HepG2 (cell line): ENCODE measurements around the gene KATNAL1. TPM values are rescaled to one million over a fixed set of nuclear protein-coding genes. Genes with fewer than 3 reads are reported as not detected.

Experiments used
- ATAC-seq: fragments of 200-7000 bp; cut with Tn5 transposase; 3 replicates; pipeline ENCODE4 v1.9.1; 2020; ENCODE audit warnings: mild to moderate bottlenecking, moderate library complexity
- BruUV-seq: library from RNA; stranded (reverse); fragments of 400-500 nt; replicated peaks from 2 replicates; lab custom pipeline; 2021; lab: Mats Ljungman, UMichigan
- CTCF ChIA-PET: fragments of 300-600 bp; formaldehyde crosslinking; extraction: SDS; loops from one replicate; lab custom pipeline; 2021; ENCODE audit warnings: low total read pairs, inconsistent platforms, low intra/inter-chr PET ratio; lab: Yijun Ruan, JAX
- POLR2A ChIA-PET: fragments of 350-600 bp; sonication (Branson Sonifier 250); formaldehyde crosslinking; loops from one replicate; lab custom pipeline; 2020; ENCODE audit warnings: antibody characterized with exemption, inconsistent platforms; lab: Yijun Ruan, JAX
- DNase-seq: peaks from one replicate; pipeline ENCODE4 v3.0.0-alpha.2; 2015; ENCODE audit warnings: low spot score
- FAIRE-seq: peaks from 3 replicates; lab custom pipeline; 2011; peaks lifted over from hg19 to GRCh38; lab: Jason Lieb, UNC
- H2AFZ ChIP-seq: one replicate; pipeline ENCODE4 v1.6.1; 2011; ENCODE audit warnings: low read length, inconsistent platforms
- H3K27ac ChIP-seq: fragments of 300-600 bp; 3 replicates; pipeline ENCODE4 v1.8.0; 2011; ENCODE audit warnings: mixed run types, mild to moderate bottlenecking, mixed read lengths, low read length, inconsistent platforms; ENCODE audit not compliant: insufficient read depth; ENCODE audit errors: extremely low read length
- H3K27me3 ChIP-seq, 2 experiments: fragments of 200-600 bp in 1 of 2; 2 replicates in 1 of 2; 3 replicates in 1 of 2; pipeline versions ENCODE4 v1.6.0 to v1.8.0; 2011; ENCODE audit warnings: low read length in 2 of 2, mild to moderate bottlenecking in 2 of 2, moderate library complexity in 2 of 2, inconsistent platforms in 1 of 2; ENCODE audit not compliant: insufficient read depth in 2 of 2, control insufficient read depth in 1 of 2
- H3K36me3 ChIP-seq, 2 experiments: fragments of 200-600 bp in 1 of 2; replicated peaks in 1 of 2; 2 replicates in 1 of 2; 3 replicates in 1 of 2; pipeline versions ENCODE4 v1.5.1 to v1.8.0; 2011; ENCODE audit warnings: low read length in 2 of 2, inconsistent platforms in 1 of 2; ENCODE audit not compliant: insufficient read depth in 2 of 2, control insufficient read depth in 1 of 2
- H3K4me1 ChIP-seq: 2 replicates; pipeline ENCODE4 v1.5.1; 2012; ENCODE audit warnings: low read length, inconsistent platforms; ENCODE audit not compliant: insufficient read depth
- H3K4me2 ChIP-seq: 2 replicates; pipeline ENCODE4 v1.6.0; 2011; ENCODE audit warnings: low read depth, low read length, inconsistent platforms
- H3K4me3 ChIP-seq, 3 experiments: fragments of 200-600 bp in 1 of 3; sonication (generic), shearing (Covaris generic) in 1 of 3; replicated peaks in 1 of 3; 2 replicates each; pipeline ENCODE4 v1.5.1; 2011 to 2016; ENCODE audit warnings: low read length in 3 of 3, inconsistent platforms in 2 of 3, low read depth in 2 of 3, mild to moderate bottlenecking in 2 of 3, control low read depth in 1 of 3, mixed read lengths in 1 of 3; ENCODE audit not compliant: insufficient read depth in 1 of 3
- H3K79me2 ChIP-seq: one replicate; pipeline ENCODE4 v1.6.1; 2011; ENCODE audit warnings: low read length, inconsistent platforms; ENCODE audit not compliant: insufficient read depth
- H3K9ac ChIP-seq: 2 replicates; pipeline ENCODE4 v1.6.0; 2011; ENCODE audit warnings: mild to moderate bottlenecking, low read depth, low read length, inconsistent platforms; ENCODE audit not compliant: insufficient read depth
- H3K9me3 ChIP-seq: 2 replicates; pipeline ENCODE4 v1.5.1; 2012; ENCODE audit warnings: mild to moderate bottlenecking, low read length
- H4K20me1 ChIP-seq: 2 replicates; pipeline ENCODE4 v1.6.0; 2011; ENCODE audit warnings: inconsistent platforms, mild to moderate bottlenecking, low read length, moderate library complexity; ENCODE audit not compliant: insufficient read depth
- NR2F6 ChIP-seq, 2 experiments: IDR thresholded peaks; 2 replicates each; pipeline ENCODE4 v1.6.1; 2016; ENCODE audit warnings: antibody characterized with exemption in 1 of 2, mild to moderate bottlenecking in 1 of 2
- ZNF256 ChIP-seq: sonication (generic); formaldehyde crosslinking; conservative IDR thresholded peaks from 2 replicates; pipeline ENCODE4 v1.4.0; 2020; ENCODE audit warnings: missing genetic modification reagents
- ZNF570 ChIP-seq: sonication (generic); formaldehyde crosslinking; IDR thresholded peaks from 2 replicates; pipeline ENCODE4 v1.4.0; 2020; ENCODE audit warnings: mild to moderate bottlenecking, missing genetic modification reagents, borderline replicate concordance
- ZNF644 ChIP-seq: IDR thresholded peaks from 2 replicates; pipeline ENCODE4 v1.6.1; 2016; ENCODE audit warnings: low read depth
- ZNF772 ChIP-seq: sonication (generic); formaldehyde crosslinking; IDR thresholded peaks from 2 replicates; pipeline ENCODE4 v1.5.0; 2020; ENCODE audit warnings: mild to moderate bottlenecking, missing genetic modification reagents
- WGBS: methylation state at CpG from one replicate; pipeline ENCODE4 v1.1.6; 2017; ENCODE audit warnings: low lambda C conversion rate; 5-methylcytosine and 5-hydroxymethylcytosine counted together
- in situ Hi-C: cut with HindIII; loops from 2 replicates; pipeline ENCODE4 v1.10.0; 2017; ENCODE audit warnings: low pct_unique_long_range_greater_than_20kb; ENCODE audit not compliant: extremely low pct_ligation_motif_present
- intact Hi-C: fragments of 100-400 bp; cut with micrococcal nuclease; formaldehyde crosslinking; loops from one replicate; pipeline ENCODE4 v1.10.0; 2022; ENCODE audit not compliant: unreplicated experiment
- polyA plus RNA-seq, 8 experiments: library from polyadenylated mRNA; depleted of rRNA in 3 of 8; stranded (reverse) in 7 of 8; unstranded in 1 of 8; fragments of >200 nt; fragmentation: Illumina TruSeq in 4 of 8; extraction: Trizol in 4 of 8; gene quantifications; 2 replicates each; pipeline versions ENCODE4 v1.2.1 to v1.2.3, GENCODE V29; 2011 to 2016; ENCODE audit warnings: low read depth in 4 of 8, missing spikeins in 1 of 8, mixed read lengths in 1 of 8; ENCODE audit not compliant: insufficient read depth in 1 of 8
- total RNA-seq, 5 experiments: library from RNA; depleted of rRNA; stranded (reverse); fragments of >200 nt; fragmentation: Illumina TruSeq; extraction: Trizol; gene quantifications; 2 replicates each; pipeline ENCODE4 v1.2.3, GENCODE V29; 2016; ENCODE audit warnings: low read depth in 1 of 5
- TF ChIP-seq, protein P1 (sequence below): fragments of 450-650 bp; IDR thresholded peaks from 2 replicates; pipeline ENCODE4 v1.6.1; 2017
- TF ChIP-seq, protein P2 (sequence below): sonication (generic); formaldehyde crosslinking; IDR thresholded peaks from 2 replicates; pipeline ENCODE4 v1.4.0; 2020; ENCODE audit warnings: missing genetic modification reagents, borderline replicate concordance
- TF ChIP-seq, protein P3 (sequence below), 2 experiments: fragments of 450-650 bp in 1 of 2; sonication (generic) in 1 of 2; formaldehyde crosslinking in 1 of 2; IDR thresholded peaks; 2 replicates each; pipeline versions ENCODE4 v1.6.1 to v1.8.0; 2016 to 2022; ENCODE audit warnings: antibody characterized with exemption in 1 of 2, mild to moderate bottlenecking in 1 of 2, missing genetic modification reagents in 1 of 2

KATNAL1 gene
- total and polyA plus RNA-seq, 2 of the 13 experiments (the other 11 are each of a cell fraction or from before 2014, with no cell fraction given): 3.2 to 11.8 TPM

DNA sequence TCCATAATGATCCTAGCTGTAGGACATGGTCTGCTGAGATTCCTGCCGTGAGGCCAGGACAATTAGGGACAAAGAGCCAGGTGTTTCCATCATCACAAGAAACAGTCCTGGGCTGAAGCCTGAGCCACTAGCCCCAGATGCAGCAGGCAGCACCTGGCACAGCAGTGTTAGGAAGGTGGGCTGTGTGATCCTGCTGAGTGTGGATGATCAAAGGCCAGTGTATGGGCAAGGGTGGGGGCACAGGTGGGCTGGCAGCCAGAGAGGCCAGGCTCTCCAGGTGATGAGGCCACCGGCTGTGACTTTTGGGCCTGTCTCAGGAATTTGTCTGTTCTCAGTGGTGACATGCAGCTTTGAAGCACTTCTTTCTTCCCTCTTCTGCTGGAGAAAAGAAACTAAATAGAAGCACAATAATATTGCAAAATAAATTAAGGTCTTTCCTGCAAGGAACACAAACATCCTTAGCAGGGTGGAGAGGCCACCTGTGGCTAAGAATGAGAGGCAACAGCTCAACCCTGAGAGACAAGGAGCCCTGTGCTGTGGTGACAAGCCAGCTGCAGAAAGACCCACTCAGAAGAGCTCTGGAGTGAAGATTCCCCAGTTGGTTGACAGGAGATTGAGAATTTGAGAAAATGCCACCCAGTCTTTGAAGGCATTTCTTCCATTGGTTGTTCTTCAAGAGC lies 127.6 kb downstream of the KATNAL1 start:
- POLR2A ChIA-PET: no interaction called here
- H3K9me3 ChIP-seq: no peaks in the 10 kb centered on the region

More for the DNA sequence above, 127.6 kb downstream of the KATNAL1 start:
- in situ Hi-C loops: no loop called here
- intact Hi-C loops: no loop called here
- Histone ChIP-seq H3K36me3 (no peaks in the 10 kb centered on the region), H2AFZ (no peak overlapping the region), H3K4me3 (no peak overlapping the region), H3K4me2 (no peak overlapping the region), H3K27me3 (0 out of 5 replicates have a peak, but pooled peaks cover 0 to 1% of the 10 kb centered on the region in 2 experiments), H3K79me2 (no peaks in the 10 kb centered on the region), H3K9ac (no peak overlapping the region), H4K20me1 (no peaks in the 10 kb centered on the region), H3K27ac (no peak overlapping the region), H3K4me1 (no peaks in the 10 kb centered on the region)
- no TSS peak for BruUV-seq
- ATAC-seq (no peak), FAIRE-seq (no peak), DNase-seq (no peak)
- TF ChIP-seq ZNF570 (CRISPR knock-in tag): no peak
- TF ChIP-seq, protein P1, sequence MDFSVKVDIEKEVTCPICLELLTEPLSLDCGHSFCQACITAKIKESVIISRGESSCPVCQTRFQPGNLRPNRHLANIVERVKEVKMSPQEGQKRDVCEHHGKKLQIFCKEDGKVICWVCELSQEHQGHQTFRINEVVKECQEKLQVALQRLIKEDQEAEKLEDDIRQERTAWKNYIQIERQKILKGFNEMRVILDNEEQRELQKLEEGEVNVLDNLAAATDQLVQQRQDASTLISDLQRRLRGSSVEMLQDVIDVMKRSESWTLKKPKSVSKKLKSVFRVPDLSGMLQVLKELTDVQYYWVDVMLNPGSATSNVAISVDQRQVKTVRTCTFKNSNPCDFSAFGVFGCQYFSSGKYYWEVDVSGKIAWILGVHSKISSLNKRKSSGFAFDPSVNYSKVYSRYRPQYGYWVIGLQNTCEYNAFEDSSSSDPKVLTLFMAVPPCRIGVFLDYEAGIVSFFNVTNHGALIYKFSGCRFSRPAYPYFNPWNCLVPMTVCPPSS: no peak
- no peak for TF ChIP-seq ZNF256 (CRISPR knock-in tag)
- TF ChIP-seq ZNF644: no peak
- TF ChIP-seq, protein P2, sequence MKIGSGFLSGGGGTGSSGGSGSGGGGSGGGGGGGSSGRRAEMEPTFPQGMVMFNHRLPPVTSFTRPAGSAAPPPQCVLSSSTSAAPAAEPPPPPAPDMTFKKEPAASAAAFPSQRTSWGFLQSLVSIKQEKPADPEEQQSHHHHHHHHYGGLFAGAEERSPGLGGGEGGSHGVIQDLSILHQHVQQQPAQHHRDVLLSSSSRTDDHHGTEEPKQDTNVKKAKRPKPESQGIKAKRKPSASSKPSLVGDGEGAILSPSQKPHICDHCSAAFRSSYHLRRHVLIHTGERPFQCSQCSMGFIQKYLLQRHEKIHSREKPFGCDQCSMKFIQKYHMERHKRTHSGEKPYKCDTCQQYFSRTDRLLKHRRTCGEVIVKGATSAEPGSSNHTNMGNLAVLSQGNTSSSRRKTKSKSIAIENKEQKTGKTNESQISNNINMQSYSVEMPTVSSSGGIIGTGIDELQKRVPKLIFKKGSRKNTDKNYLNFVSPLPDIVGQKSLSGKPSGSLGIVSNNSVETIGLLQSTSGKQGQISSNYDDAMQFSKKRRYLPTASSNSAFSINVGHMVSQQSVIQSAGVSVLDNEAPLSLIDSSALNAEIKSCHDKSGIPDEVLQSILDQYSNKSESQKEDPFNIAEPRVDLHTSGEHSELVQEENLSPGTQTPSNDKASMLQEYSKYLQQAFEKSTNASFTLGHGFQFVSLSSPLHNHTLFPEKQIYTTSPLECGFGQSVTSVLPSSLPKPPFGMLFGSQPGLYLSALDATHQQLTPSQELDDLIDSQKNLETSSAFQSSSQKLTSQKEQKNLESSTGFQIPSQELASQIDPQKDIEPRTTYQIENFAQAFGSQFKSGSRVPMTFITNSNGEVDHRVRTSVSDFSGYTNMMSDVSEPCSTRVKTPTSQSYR (CRISPR knock-in tag): no peak
- TF ChIP-seq ZNF772 (CRISPR knock-in tag): no peak
- TF ChIP-seq, protein P3, sequence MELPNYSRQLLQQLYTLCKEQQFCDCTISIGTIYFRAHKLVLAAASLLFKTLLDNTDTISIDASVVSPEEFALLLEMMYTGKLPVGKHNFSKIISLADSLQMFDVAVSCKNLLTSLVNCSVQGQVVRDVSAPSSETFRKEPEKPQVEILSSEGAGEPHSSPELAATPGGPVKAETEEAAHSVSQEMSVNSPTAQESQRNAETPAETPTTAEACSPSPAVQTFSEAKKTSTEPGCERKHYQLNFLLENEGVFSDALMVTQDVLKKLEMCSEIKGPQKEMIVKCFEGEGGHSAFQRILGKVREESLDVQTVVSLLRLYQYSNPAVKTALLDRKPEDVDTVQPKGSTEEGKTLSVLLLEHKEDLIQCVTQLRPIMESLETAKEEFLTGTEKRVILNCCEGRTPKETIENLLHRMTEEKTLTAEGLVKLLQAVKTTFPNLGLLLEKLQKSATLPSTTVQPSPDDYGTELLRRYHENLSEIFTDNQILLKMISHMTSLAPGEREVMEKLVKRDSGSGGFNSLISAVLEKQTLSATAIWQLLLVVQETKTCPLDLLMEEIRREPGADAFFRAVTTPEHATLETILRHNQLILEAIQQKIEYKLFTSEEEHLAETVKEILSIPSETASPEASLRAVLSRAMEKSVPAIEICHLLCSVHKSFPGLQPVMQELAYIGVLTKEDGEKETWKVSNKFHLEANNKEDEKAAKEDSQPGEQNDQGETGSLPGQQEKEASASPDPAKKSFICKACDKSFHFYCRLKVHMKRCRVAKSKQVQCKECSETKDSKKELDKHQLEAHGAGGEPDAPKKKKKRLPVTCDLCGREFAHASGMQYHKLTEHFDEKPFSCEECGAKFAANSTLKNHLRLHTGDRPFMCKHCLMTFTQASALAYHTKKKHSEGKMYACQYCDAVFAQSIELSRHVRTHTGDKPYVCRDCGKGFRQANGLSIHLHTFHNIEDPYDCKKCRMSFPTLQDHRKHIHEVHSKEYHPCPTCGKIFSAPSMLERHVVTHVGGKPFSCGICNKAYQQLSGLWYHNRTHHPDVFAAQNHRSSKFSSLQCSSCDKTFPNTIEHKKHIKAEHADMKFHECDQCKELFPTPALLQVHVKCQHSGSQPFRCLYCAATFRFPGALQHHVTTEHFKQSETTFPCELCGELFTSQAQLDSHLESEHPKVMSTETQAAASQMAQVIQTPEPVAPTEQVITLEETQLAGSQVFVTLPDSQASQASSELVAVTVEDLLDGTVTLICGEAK (IDR thresholded peaks at IDR 0.05): no peak
- TF ChIP-seq, protein P3 (CRISPR knock-in tag; IDR thresholded peaks at IDR 0.05): no peak
- no peak for TF ChIP-seq NR2F6 (IDR thresholded peaks at IDR 0.05)
- no peak for TF ChIP-seq NR2F6 (CRISPR knock-in tag; IDR thresholded peaks at IDR 0.05)
- 14% methylated on average over 2 of the region's 2 CpGs for WGBS
- CTCF ChIA-PET: no interaction called here
